GM12865 (cell line): ENCODE measurements around the gene TP73.

Experiments
- DNase-seq: peaks from one replicate; pipeline ENCODE4 v3.0.0; 2010; ENCODE audit warnings: low read depth
- H3K4me3 ChIP-seq: 2 replicates; pipeline ENCODE4 v1.5.1; 2011; ENCODE audit warnings: mild to moderate bottlenecking, low read depth, low read length, control low read depth
- TF ChIP-seq, protein P1 (sequence below): IDR thresholded peaks from 2 replicates; pipeline ENCODE4 v1.5.1; 2011; ENCODE audit warnings: low read length, control low read depth, low read depth, inconsistent platforms; ENCODE audit not compliant: insufficient read depth; ENCODE audit errors: missing control alignments

The TP73 gene

DNA sequence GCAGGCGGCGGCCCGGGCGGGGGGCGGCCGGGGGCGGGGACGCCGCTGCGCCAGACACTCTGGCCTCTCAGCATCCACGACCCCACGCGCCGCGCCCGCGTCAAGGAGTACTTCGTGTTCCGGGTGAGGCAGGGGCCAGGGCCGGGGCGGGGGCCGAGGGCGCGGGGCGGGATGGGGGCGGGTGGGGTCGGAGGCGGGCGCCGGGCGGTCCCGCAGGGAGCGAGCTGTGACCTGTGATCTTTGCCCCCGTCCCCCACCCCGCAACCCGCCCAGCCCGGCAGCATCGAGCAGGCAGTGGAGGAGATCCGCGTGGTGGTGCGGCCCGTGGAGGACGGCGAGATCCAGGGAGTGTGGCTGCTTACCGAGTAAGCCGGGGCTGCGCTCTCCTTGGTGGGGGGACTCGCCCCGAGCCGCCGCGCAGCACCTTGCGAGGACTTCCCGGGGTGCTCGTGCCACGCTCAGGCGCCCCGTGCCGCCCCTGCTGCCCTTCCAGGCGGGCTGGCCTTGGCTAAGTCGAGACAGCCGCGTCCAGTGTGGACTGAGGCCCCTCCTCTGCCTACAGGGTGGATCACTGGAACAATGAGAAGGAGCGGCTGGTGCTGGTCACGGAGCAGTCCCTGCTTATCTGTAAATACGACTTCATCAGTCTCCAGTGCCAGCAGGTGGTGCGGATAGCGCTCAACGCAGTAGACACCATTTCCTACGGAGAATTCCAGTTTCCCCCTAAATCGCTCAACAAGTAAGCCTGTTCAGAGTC lies 27.0 kb upstream of the TP73 start:
- peak overlapping the region; percentile 65 for H3K4me3 ChIP-seq
- TF ChIP-seq, protein P1, sequence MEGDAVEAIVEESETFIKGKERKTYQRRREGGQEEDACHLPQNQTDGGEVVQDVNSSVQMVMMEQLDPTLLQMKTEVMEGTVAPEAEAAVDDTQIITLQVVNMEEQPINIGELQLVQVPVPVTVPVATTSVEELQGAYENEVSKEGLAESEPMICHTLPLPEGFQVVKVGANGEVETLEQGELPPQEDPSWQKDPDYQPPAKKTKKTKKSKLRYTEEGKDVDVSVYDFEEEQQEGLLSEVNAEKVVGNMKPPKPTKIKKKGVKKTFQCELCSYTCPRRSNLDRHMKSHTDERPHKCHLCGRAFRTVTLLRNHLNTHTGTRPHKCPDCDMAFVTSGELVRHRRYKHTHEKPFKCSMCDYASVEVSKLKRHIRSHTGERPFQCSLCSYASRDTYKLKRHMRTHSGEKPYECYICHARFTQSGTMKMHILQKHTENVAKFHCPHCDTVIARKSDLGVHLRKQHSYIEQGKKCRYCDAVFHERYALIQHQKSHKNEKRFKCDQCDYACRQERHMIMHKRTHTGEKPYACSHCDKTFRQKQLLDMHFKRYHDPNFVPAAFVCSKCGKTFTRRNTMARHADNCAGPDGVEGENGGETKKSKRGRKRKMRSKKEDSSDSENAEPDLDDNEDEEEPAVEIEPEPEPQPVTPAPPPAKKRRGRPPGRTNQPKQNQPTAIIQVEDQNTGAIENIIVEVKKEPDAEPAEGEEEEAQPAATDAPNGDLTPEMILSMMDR, result no peak
- peak; percentile 29 for DNase-seq

DNA sequence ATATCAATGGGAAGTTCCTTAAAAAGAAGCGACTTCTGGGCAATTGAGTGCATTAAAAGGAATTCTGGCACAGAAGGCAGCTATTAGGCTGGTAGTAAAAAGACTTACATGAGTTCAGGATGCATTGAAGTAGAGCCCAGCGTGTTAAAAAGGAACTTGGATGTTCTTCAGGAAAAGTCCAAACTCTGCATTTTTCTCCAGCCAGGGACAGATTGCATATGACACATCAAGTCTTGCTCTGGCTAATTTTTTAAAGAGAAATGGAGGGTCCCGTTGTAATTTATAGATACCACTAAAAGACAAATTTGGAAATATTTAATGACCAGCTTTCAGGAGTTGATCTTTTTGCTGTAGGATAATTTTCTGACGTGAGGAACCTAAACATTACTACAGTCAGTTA lies 26.3 kb upstream of the TP73 start:
- no peak for DNase-seq
- TF ChIP-seq, protein P1, result no peak
- H3K4me3 ChIP-seq, result peak overlapping the region; percentile 65

DNA sequence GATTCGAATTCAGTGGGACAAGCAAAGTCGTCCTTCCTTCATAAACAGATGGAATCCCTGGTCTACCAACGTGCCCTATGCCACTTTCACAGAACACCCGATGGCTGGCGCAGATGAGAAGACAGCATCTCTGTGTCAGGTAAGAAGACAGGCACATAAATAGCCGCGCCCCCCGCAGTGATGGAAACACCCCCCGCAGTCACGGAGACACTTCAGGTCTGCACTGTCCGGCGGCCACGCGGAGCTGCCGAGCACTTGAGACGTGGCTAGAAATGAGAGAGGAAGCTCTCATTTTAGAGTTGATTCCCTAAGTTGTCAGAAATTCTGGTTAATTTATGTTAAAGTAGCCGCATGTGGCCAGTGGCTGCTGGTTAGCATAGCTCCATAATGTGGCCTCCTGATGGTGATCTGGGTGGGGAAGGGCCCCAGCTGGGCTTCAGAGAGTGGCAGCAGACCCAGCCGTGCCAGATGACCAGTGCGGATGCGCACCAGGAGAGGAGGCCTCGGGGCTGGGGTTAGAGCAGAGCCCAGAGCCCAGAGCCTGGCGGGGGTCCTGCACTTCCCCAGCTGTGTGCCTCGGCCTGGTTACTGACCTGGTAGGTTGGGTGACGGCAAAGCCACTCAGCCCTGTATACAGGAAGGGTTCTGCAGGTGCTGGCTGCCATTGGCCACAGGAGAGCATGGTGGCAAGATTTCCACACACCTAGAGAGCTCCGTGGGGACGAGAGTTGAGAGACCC lies 24.6 kb upstream of the TP73 start:
- no peak overlapping the region for H3K4me3 ChIP-seq
- DNase-seq, result no peak
- TF ChIP-seq, protein P1, result no peak

DNA sequence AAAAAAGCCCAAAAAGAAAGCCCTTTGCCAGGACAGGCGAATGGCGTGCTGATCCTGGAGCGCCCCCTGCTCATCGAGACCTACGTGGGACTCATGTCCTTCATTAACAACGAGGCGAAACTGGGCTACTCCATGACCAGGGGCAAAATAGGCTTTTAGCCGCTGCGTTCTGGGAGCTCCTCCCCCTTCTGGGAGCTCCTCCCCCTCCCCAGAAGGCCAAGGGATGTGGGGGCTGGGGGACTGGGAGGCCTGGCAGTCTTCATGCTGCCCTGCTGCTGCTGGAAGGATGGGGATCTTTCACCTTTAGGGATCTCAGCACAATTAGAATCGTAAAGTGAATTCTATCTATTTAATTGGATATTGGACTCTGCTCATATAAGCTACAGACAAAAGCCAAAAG lies 23.9 kb upstream of the TP73 start:
- no peak overlapping the region for H3K4me3 ChIP-seq
- TF ChIP-seq, protein P1, result no peak
- no peak for DNase-seq

DNA sequence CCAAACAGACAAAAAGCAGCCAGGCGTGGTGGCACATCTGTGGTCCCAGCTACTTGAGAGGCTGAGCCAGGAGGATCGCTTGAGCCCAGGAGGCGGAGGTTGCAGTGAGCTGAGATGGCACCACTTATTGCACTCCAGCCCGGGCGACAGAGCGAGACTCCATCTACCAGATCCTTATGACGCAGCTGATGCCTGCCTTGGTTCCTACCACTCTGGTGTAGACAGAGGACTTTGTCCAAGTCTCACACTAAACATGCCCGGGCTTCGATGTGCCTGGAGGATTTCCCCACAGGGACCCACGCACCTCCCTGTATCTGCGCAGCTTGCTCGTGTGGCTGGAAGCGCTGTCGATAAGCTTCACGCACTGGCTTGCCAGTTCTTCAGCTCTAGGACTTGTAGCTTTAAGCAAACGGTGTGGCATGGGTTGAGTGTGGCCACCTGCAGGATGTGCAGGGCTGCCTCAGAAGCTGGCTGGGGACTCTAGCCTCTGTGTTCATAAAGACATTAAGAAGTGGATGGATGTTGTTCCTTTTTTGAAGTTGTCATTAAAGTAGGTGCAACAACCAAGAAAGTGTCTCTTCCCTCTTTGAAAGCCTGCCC lies 22.7 kb upstream of the TP73 start:
- no peak for DNase-seq
- TF ChIP-seq, protein P1, result no peak
- H3K4me3 ChIP-seq, result no peak overlapping the region

DNA sequence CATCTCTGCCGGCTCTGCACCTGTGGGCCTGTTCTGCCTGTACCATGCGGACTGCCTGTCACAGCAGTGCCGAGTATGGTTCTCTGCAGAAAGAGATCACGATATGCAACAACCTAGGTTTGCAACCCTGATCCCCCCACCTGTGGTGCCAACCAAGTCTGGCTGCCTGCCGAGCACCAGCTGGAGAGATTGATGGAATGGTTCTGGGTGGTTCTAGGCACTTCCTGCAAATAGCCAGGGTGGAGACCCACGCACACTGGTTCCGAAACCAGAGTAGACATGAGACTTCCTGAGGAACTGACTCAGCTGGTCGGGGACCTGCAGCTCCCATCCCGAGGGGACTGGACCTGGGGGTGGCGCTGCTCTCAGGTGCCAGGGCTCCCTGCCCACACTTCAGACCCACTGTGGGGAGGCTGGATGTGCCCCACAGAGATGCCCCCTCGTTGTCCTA lies 22.1 kb upstream of the TP73 start:
- TF ChIP-seq, protein P1, result no peak
- DNase-seq, result no peak
- no peak overlapping the region for H3K4me3 ChIP-seq
